Gastroesophageal sphincter (tissue), 3 donors: ENCODE results near the gene CSF1.

ENCODE experiments used
- CTCF ChIP-seq, 4 experiments: fragments of 200-600 bp in 2 of 4; fragments of 450-650 bp in 2 of 4; sonication (generic) in 1 of 4; IDR thresholded peaks; one replicate each; pipeline ENCODE4 v1.5.1; 2017 to 2019; ENCODE audit warnings: antibody characterized with exemption in 4 of 4, mild to moderate bottlenecking in 2 of 4, moderate library complexity in 2 of 4
- POLR2A ChIP-seq, 2 donors: fragments of 450-650 bp; IDR thresholded peaks; one replicate each; pipeline ENCODE4 v1.6.1; 2017; ENCODE audit warnings: antibody characterized with exemption in 2 of 2, mild to moderate bottlenecking in 2 of 2, moderate library complexity in 1 of 2
- POLR2AphosphoS5 ChIP-seq: sonication (generic); formaldehyde crosslinking; IDR thresholded peaks from one replicate; pipeline ENCODE4 v1.6.1; 2017; ENCODE audit warnings: antibody characterized with exemption

DNA sequence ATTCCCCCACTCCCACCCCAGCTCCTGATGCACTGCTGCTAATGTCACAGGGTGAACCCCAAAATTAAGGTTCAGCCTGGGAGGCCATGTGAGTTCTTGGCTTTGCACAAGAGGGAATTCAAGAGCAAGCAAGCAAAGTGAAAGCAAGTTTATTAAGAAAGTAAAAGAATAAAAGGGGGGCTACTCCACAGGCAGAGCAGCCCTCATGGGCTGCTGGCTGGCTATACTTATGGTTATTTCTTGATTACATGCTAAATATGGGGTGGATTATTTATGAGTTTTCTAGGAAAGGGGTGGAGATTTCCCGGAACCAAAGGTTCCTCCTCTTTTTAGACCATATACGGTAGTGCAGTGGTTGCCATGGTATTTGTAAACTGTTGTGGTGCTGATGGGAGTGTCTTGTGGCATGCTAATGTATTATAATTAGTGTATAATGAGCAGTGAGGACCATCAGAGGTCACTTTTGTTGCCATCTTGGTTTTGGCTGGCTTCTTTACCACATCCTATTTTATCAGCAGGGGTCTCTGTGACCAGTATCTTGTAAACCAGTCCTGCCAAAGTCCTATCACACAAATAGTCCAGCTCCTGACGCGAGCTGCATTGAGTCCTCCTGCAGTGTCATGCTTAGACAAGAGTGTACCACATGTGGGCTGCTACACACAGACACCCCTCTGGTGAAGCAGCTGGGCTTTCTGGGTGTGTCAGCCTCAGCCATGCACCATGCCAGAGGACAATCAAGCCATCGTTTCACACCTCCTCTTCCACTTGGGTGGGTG is 46.4 kb upstream of the CSF1 start:
- no peak for TF ChIP-seq CTCF (IDR thresholded peaks at IDR 0.05)
- no peak for TF ChIP-seq POLR2AphosphoS5
- TF ChIP-seq POLR2A (IDR thresholded peaks at IDR 0.05) = no peak
